SK-MEL-5 (cell line): ENCODE measurements around the gene EXOC1. TPM values are rescaled to one million over a fixed set of nuclear protein-coding genes. Genes with fewer than 3 reads are reported as not detected.

ENCODE experiments used
- DNase-seq: peaks from one replicate; pipeline ENCODE4 v3.0.0-alpha.2; 2016; ENCODE audit warnings: low read depth, low spot score
- in situ Hi-C: cut with HindIII; loops from 2 replicates; pipeline ENCODE4 v1.10.0; 2016; ENCODE audit warnings: low sequenced_read_pairs, high pct_unique_total_duplicates, low pct_unique_long_range_greater_than_20kb
- total RNA-seq: library from RNA; depleted of rRNA; stranded (reverse); fragments of >200 nt; shearing (Covaris generic); gene quantifications from 2 replicates; pipeline ENCODE4 v1.2.3, GENCODE V29; 2014

EXOC1 gene
- total RNA-seq, 1 experiment from 2014 or later: 43.5 TPM

GRCh38 chr4:55884093-55884850 lies 30.8 kb downstream of the EXOC1 start:
- peak; percentile 8 for DNase-seq
- in situ Hi-C loops: no loop called here

DNA sequence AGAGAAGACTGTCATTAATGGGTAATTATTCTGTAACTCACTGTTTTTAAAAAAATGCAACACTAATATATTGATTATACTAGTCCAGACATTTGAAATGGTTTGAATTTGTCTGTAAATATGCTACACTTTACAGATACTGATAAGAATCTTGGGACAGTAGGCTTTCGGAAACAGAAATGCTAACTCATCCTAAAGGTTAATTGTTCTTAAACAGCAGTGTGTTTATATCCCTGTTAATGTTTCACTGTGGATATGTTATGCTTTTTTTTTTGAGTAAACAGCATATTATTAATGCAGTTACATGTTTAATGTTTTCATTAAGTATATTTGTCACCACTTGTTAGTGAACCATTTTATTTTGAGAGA lies 31.4 kb downstream of the EXOC1 start:
- in situ Hi-C loops: no loop called here
- DNase-seq: no peak

DNA sequence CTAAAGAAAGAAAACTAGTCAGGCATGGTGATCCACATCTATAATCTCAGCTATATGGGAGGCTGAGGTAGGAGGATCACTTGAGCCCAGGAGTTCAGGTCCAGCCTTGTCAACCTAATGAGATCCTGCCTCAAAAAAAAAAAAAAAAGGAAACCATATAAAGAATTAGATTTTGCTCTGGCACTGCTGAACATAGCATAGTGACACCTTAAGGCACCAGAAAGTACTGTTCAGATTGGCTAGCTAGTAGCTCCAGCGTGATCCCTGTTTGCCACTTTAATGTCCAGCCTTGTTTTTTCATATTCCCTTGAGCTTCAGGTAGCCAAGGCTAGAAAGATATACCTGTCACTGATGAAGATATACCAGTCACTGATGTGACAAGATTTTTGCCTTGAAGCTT lies 34.1 kb downstream of the EXOC1 start:
- in situ Hi-C loops: no loop called here
- DNase-seq: peak; percentile 34

- in situ Hi-C loops: no loop called here
Observed at GRCh38 chr4:55892156-55892555, 38.7 kb downstream of the EXOC1 start.

DNA sequence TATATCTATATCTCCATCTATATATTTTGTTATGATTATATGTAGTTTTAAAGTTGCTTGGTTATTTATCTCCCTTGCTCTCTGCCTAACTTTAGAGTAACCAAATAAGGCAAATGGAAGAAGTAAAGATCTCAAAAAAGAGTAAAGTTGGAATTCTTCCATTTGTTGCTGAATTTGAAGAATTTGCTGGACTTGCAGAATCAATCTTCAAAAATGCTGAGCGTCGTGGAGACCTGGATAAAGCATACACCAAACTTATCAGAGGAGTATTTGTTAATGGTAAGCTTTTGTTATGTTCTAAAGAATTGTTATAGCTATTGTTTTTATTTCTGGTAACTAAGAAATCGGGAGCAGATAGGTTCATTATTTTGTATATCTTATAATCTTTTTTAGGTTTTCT lies 43.2 kb downstream of the EXOC1 start:
- no peak for DNase-seq
- in situ Hi-C loops: no loop called here

More at GRCh38 chr4:55892156-55892555, 38.7 kb downstream of the EXOC1 start:
- no peak for DNase-seq

GRCh38 chr4:55902677-55903076 lies 49.2 kb downstream of the EXOC1 start:
- in situ Hi-C loops: no loop called here
- DNase-seq: no peak

GRCh38 chr4:55903577-55903976 lies 50.1 kb downstream of the EXOC1 start:
- no peak for DNase-seq
- in situ Hi-C loops: no loop called here

DNA sequence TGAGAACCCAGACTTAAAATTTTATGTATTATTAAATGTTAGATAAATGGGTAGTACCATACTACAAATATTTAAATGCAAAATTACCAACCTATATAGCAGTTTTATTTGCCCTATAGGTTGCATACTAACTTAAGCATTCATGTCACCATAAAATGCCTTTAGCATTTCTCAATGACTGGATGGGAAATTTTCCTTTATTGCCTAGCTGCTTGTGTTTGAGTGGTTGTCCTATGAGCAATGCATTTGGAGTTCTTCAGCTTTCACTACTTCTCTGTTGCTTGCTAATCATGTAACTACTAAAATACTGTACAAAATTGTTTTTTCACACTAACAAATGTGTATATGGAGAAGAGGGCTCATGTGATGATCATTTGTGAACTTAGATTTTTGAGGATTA lies 51.1 kb downstream of the EXOC1 start:
- in situ Hi-C loops: no loop called here
- no peak for DNase-seq

- DNase-seq: no peak
- in situ Hi-C loops: no loop called here
Observed at GRCh38 chr4:55906323-55906722, 52.9 kb downstream of the EXOC1 start.

DNA sequence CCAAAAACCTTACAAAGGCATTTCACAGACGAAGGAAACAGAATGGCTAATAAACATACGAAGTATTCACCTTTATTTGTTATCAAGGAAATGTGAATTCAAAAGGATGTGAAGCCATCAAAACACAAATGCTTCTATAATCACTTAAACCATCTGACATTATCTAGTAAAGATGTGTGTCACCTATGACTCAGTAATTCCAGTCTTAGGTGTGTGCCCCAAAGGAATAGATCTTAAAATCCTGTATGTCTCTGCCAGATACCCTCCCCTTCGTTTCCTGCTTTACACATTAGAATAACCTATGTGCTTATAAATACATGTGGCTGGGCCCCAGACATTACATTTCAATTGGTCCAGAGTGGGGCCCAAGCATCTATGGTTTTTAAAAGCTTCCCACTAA lies 53.5 kb downstream of the EXOC1 start:
- in situ Hi-C loops: no loop called here
- DNase-seq: no peak

DNA sequence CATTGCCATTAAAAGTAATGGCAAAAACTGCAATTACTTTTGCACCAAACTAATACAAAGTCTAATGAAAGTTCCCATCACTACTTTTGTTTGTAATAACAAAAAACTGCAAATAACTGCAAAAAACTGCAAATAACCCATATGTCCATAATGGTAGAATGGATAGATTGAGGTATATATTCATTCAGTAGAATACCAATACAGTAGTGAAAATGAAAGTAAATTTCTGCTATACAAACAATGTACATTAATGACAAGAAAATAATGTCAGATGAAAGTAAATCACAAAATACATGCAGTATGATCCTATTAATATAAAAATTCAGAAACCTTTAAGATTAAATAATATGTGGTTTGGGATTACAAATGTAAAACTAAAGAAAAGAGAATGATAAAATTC lies 54.0 kb downstream of the EXOC1 start:
- DNase-seq: no peak
- in situ Hi-C loops: no loop called here

DNA sequence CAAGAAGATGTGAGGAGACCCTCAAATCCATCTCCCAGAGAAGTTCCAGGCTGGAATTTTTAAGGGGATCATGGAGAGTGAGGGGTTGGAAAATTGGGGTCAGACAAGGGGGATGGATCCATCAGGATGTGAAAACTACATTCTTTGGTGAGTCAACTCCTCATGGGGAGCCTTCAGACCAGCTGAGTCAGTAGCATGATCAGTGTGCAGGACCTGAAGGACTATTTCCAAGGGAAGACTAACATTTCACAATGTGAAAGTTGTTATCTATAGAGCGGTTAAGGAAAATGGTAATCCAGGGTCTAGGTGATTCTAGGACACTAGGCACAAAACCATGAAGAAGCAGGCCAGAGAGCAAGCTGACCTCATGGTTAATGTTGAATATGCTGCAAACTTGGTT lies 56.7 kb downstream of the EXOC1 start:
- DNase-seq: no peak
- in situ Hi-C loops: no loop called here

GRCh38 chr4:55912249-55912648 lies 58.8 kb downstream of the EXOC1 start:
- DNase-seq: no peak
- in situ Hi-C loops: no loop called here

DNA sequence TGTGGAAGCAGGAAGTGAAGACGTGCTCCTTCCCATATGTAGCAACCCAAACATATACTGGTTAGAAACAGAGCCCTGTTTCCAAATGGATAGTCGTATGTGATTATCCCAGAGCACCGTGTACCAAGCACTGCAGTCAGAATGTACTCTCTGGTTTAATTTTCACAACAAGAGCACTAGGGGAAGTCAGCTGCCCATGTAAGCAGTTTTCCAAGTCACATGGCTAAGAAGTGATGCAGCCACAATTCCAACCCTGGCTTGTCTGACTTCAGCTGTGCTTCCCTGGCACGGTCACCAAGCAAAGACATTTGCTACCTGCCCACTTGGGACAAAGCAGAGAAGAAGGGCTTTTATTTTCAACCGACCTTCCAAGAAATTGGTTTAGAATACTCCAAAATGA lies 67.1 kb downstream of the EXOC1 start:
- in situ Hi-C loops: no loop called here
- peak; percentile 7 for DNase-seq

DNA sequence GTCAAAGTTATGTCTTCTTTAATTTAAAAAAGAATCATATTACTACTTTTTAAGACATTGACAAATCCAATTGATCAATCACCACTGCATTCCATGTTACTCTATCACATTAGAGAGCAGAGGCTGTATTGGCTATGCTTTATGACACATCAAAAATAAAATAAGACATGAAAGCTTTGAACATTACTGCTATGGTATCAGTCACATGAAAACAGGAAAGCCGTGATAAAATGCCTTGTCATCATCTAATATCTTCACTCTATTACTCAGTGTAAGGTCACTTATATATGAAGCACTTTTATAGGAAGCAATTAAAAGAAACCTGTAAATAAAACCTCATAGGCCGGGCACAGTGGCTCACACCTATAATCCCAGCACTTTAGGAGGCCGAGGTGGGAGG lies 67.6 kb downstream of the EXOC1 start:
- in situ Hi-C loops: no loop called here
- no peak for DNase-seq

- in situ Hi-C loops: no loop called here
Observed at GRCh38 chr4:55925241-55925640, 71.8 kb downstream of the EXOC1 start.

GRCh38 chr4:55926610-55927009 lies 73.2 kb downstream of the EXOC1 start:
- no peak for DNase-seq
- in situ Hi-C loops: no loop called here

More at GRCh38 chr4:55925241-55925640, 71.8 kb downstream of the EXOC1 start:
- no peak for DNase-seq

GRCh38 chr4:55927803-55928437 lies 74.5 kb downstream of the EXOC1 start:
- DNase-seq: no peak
- in situ Hi-C loops: no loop called here

- in situ Hi-C loops: no loop called here
- DNase-seq: no peak
Observed at GRCh38 chr4:55928846-55929245, 75.4 kb downstream of the EXOC1 start.
